ENCODE data around the gene AEBP2.
"Not testable (repeated sequence)": the region's sequence is repeated elsewhere in the genome, so short reads cannot be mapped to it uniquely, and the experiment has no call there.

The AEBP2 gene

GRCh38 chr12:19394385-19394784 is 44.9 kb upstream of the AEBP2 start:
- no peaks in the 10 kb centered on the region for H3K79me2 ChIP-seq (ENCODE audit: insufficient read depth, low read length)
- H3K4me3 ChIP-seq (ENCODE audit: low read depth, low read length, poor library complexity, severe bottlenecking), result no peak overlapping the region
- H2AFZ ChIP-seq (ENCODE audit: low read length), result no peak overlapping the region
- H3K27me3 ChIP-seq (ENCODE audit: insufficient read depth, low read length), result no peaks in the 10 kb centered on the region
- no peaks in the 10 kb centered on the region for H3K9me3 ChIP-seq (ENCODE audit: low read length)
- H4K20me1 ChIP-seq (ENCODE audit: insufficient read depth, low read length), result no peaks in the 10 kb centered on the region
- H3K4me2 ChIP-seq (ENCODE audit: low read length), result no peak overlapping the region
- H3F3A ChIP-seq (ENCODE audit: insufficient read depth, low read length), result no peaks in the 10 kb centered on the region
- H3K4me1 ChIP-seq (ENCODE audit: insufficient read depth, low read length, severe bottlenecking), result no peaks in the 10 kb centered on the region
- H3K9ac ChIP-seq (ENCODE audit: low read length), result no peak overlapping the region
- H3K9me2 ChIP-seq (ENCODE audit: low read depth, low read length), result no peaks in the 10 kb centered on the region
- TF ChIP-seq CTCF (IDR thresholded peaks at IDR 0.05; ENCODE audit: low read length) (no peak), EZH2 (IDR thresholded peaks at IDR 0.05; ENCODE audit: borderline replicate concordance, low read length) (no peak)
- H3K27ac ChIP-seq (ENCODE audit: low read depth, low read length, poor library complexity, severe bottlenecking), result no peak overlapping the region
- H3K36me3 ChIP-seq (ENCODE audit: insufficient read depth, low read length), result no peaks in the 10 kb centered on the region

GRCh38 chr12:19397534-19397933 is 41.8 kb upstream of the AEBP2 start:
- Histone ChIP-seq H4K20me1 (ENCODE audit: insufficient read depth, low read length) (no peaks in the 10 kb centered on the region), H3K36me3 (ENCODE audit: insufficient read depth, low read length) (no peaks in the 10 kb centered on the region), H3K27me3 (ENCODE audit: insufficient read depth, low read length) (no peaks in the 10 kb centered on the region), H3F3A (ENCODE audit: insufficient read depth, low read length) (no peaks in the 10 kb centered on the region), H3K79me2 (ENCODE audit: insufficient read depth, low read length) (no peaks in the 10 kb centered on the region), H3K4me3 (ENCODE audit: low read depth, low read length, poor library complexity, severe bottlenecking) (no peak overlapping the region), H2AFZ (ENCODE audit: low read length) (no peak overlapping the region), H3K4me2 (ENCODE audit: low read length) (no peak overlapping the region), H3K4me1 (ENCODE audit: insufficient read depth, low read length, severe bottlenecking) (no peaks in the 10 kb centered on the region), H3K9me3 (ENCODE audit: low read length) (no peaks in the 10 kb centered on the region), H3K27ac (ENCODE audit: low read depth, low read length, poor library complexity, severe bottlenecking) (no peak overlapping the region), H3K9ac (ENCODE audit: low read length) (no peak overlapping the region), H3K9me2 (ENCODE audit: low read depth, low read length) (no peaks in the 10 kb centered on the region)
- TF ChIP-seq EZH2 (IDR thresholded peaks at IDR 0.05; ENCODE audit: borderline replicate concordance, low read length) (no peak), CTCF (IDR thresholded peaks at IDR 0.05; ENCODE audit: low read length) (no peak)

- H3K79me2 ChIP-seq (ENCODE audit: insufficient read depth, low read length), result no peaks in the 10 kb centered on the region
These were observed 40.6 kb upstream of the AEBP2 start for GRCh38 chr12:19398376-19399363.

GRCh38 chr12:19400649-19401285 is 38.5 kb upstream of the AEBP2 start:
- not testable (repeated sequence) for H3K36me3 ChIP-seq (ENCODE audit: insufficient read depth, low read length); H3K9me2 ChIP-seq (ENCODE audit: low read depth, low read length); H3K4me1 ChIP-seq (ENCODE audit: insufficient read depth, low read length, severe bottlenecking); H3K9ac ChIP-seq (ENCODE audit: low read length); H4K20me1 ChIP-seq (ENCODE audit: insufficient read depth, low read length); H3K79me2 ChIP-seq (ENCODE audit: insufficient read depth, low read length); H3K27me3 ChIP-seq (ENCODE audit: insufficient read depth, low read length); H3K4me3 ChIP-seq (ENCODE audit: low read depth, low read length, poor library complexity, severe bottlenecking); H3F3A ChIP-seq (ENCODE audit: insufficient read depth, low read length); H3K27ac ChIP-seq (ENCODE audit: low read depth, low read length, poor library complexity, severe bottlenecking); H3K4me2 ChIP-seq (ENCODE audit: low read length); H3K9me3 ChIP-seq (ENCODE audit: low read length); H2AFZ ChIP-seq (ENCODE audit: low read length)

More at GRCh38 chr12:19398376-19399363, 40.6 kb upstream of the AEBP2 start:
- no peak overlapping the region for H2AFZ ChIP-seq (ENCODE audit: low read length)
- no peaks in the 10 kb centered on the region for H3F3A ChIP-seq (ENCODE audit: insufficient read depth, low read length)
- no peaks in the 10 kb centered on the region for H3K9me3 ChIP-seq (ENCODE audit: low read length)
- no peaks in the 10 kb centered on the region for H3K9me2 ChIP-seq (ENCODE audit: low read depth, low read length)
- no peaks in the 10 kb centered on the region for H3K36me3 ChIP-seq (ENCODE audit: insufficient read depth, low read length)
- TF ChIP-seq CTCF (IDR thresholded peaks at IDR 0.05; ENCODE audit: low read length), result no peak
- TF ChIP-seq EZH2 (IDR thresholded peaks at IDR 0.05; ENCODE audit: borderline replicate concordance, low read length), result no peak
- no peak overlapping the region for H3K9ac ChIP-seq (ENCODE audit: low read length)
- no peak overlapping the region for H3K27ac ChIP-seq (ENCODE audit: low read depth, low read length, poor library complexity, severe bottlenecking)
- no peak overlapping the region for H3K4me2 ChIP-seq (ENCODE audit: low read length)
- H3K4me1 ChIP-seq (ENCODE audit: insufficient read depth, low read length, severe bottlenecking), result no peaks in the 10 kb centered on the region
- H4K20me1 ChIP-seq (ENCODE audit: insufficient read depth, low read length), result no peaks in the 10 kb centered on the region
- no peak overlapping the region for H3K4me3 ChIP-seq (ENCODE audit: low read depth, low read length, poor library complexity, severe bottlenecking)
- no peaks in the 10 kb centered on the region for H3K27me3 ChIP-seq (ENCODE audit: insufficient read depth, low read length)
